T-helper 2 cell treated with Interferon-gamma antibody and Interleukin-4, amounts not matched to agents 5 μg/mL and 100 μg/mL, for 36 hours (primary cell): ENCODE data around the gene PGM2L1.

Experiments
- DNase-seq: peaks from one replicate; pipeline ENCODE4 v3.0.0; 2021; ENCODE audit warnings: low spot score
- H3K27ac Mint-ChIP-seq: one replicate; pipeline ENCODE4 v1.8.0; 2021; ENCODE audit warnings: mild to moderate bottlenecking, mixed read lengths
- H3K27me3 Mint-ChIP-seq: one replicate; pipeline ENCODE4 v1.8.0; 2021; ENCODE audit warnings: low read depth, mixed read lengths
- H3K36me3 Mint-ChIP-seq: one replicate; pipeline ENCODE4 v1.8.0; 2021; ENCODE audit warnings: low read depth, mixed read lengths
- H3K4me1 Mint-ChIP-seq: one replicate; pipeline ENCODE4 v1.8.0; 2021; ENCODE audit warnings: low read depth, mixed read lengths
- H3K4me3 Mint-ChIP-seq: one replicate; pipeline ENCODE4 v1.8.0; 2022; ENCODE audit warnings: mild to moderate bottlenecking, moderate library complexity, mixed read lengths
- H3K9me3 Mint-ChIP-seq: one replicate; pipeline ENCODE4 v1.8.0; 2021; ENCODE audit warnings: mixed read lengths

The PGM2L1 gene

DNA sequence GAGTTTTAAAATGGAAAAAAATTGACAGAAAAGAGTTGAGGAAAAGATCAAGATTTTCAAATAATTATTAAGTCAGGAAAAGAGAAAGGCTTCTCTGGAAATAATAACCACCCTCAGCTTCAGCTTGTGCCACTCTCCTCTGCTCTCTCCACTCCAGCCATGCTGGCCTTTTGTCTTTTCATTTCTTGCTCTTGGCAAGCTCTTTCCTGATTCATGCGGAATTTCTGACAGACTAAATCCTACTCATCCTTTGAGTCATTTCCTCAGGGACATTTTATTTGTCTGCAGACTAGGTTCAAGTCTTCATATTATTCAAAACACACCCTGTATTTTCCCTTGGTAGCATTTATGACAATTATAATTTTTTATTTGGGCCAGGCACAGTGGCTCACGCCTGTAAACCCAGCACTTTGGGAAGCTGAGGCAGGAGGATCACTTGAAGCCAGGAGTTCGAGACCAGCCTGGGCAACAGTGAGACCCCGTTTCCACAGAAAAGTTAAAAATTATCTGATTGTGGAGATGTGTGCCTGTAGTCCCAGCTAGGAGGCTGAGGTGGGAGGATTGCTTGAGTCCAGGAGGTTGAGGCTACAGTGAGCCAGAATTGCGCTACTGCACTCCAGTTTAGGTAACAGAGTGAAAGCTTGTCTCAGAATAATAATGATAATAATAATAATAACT is 79.0 kb downstream of the PGM2L1 start:
- no peaks in the 10 kb centered on the region for H3K4me1 Mint-ChIP-seq
- no peak overlapping the region for H3K27ac Mint-ChIP-seq
- H3K9me3 Mint-ChIP-seq = peaks cover 17% of the 10 kb centered on the region
- H3K4me3 Mint-ChIP-seq = no peak overlapping the region
- peaks cover 6% of the 10 kb centered on the region for H3K36me3 Mint-ChIP-seq
- DNase-seq = no peak
- peaks cover 23% of the 10 kb centered on the region for H3K27me3 Mint-ChIP-seq

DNA sequence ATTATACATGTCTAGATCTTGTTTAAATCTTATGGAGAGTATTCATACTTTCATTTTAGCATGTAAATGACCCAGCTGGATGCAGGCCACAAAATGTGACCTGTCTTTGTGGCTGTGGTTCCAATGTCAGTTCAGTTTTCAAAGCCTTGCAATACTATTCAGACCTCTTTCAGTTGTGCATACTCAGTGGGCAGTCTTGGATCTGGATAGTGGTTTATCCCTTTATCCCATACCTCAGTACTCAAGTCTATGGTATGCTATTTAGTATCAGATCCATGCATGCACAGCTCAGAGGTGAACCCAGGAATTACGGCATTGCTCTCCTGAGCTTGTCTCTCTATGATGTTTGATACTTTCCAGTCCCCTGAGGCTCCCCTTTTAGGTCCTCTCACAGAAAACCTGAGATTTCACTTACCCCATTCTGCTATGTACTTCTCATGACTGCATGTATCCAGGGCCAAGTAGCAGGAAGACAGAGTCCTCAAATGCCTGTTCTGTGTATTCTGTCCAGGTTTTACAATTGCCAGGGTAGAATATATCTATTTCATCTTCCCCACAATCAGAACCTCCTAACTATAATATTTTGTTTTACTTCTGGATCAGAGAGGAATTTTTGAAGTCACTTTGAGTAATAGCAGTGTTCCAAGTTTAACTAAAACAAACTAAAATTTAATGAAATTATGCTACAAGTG is 79.8 kb downstream of the PGM2L1 start:
- DNase-seq = no peak
- Mint-ChIP-seq H3K36me3 (peaks cover 6% of the 10 kb centered on the region), H3K9me3 (peaks cover 20% of the 10 kb centered on the region), H3K27ac (no peak overlapping the region), H3K4me3 (no peak overlapping the region), H3K4me1 (no peaks in the 10 kb centered on the region), H3K27me3 (peaks cover 24% of the 10 kb centered on the region)

DNA sequence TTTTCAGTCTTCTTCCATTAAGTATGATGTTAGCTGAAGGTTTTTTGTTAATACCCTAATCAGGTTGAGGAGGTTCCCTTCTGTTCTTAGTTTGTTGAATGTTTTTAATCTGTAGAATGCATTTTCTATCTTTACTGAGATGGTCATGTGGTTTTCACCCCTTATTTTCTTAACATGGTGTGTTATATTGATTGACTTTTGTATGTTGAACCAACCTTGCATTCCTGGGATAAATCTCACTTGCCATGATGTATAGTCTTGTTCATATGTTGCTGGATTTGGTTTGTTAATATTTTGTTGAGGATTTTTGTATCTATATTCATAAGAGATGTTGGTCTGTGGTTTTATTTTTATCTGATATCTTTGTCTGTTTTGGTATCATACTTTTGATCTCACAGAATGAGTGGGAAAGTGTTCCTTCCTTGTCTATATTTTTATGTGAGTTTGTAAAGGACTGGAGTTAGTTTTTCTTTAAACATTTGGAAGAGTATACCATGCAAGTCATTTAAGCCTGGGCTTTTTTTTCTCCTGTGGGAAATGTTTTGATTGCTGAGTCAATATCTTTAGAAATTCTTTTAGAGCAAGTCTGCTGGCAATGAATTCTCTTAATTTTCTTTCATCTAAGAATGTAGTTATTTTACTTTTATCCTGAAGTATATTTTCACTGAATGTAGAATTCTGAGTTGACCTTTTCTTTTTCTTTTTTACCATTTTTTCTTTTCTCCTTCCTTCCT is 81.3 kb downstream of the PGM2L1 start:
- no peak overlapping the region for H3K4me3 Mint-ChIP-seq
- no peaks in the 10 kb centered on the region for H3K4me1 Mint-ChIP-seq
- H3K27ac Mint-ChIP-seq = no peak overlapping the region
- peaks cover 31% of the 10 kb centered on the region for H3K27me3 Mint-ChIP-seq
- DNase-seq = no peak
- H3K36me3 Mint-ChIP-seq = peaks cover 6% of the 10 kb centered on the region
- H3K9me3 Mint-ChIP-seq = peaks cover 21% of the 10 kb centered on the region

DNA sequence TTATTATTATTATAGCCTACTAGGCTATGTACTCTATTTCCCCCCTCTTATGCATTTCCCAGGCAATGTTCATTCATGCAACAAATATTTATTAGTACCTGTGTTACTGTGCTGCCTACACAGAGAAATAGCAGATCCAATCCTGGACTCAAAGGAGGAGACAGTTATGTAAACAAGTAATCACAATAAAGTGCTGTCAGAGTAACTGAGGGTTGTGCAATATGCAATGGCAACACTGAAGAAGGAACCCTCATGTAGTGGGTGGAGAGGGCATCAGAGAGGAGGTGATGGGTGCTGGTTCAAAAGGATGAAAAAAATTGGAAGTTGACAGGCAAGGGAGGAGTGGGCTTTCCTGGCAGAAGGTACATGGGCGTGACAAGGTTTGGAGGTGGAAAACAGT is 85.9 kb downstream of the PGM2L1 start:
- Mint-ChIP-seq H3K27me3 (peaks cover 48% of the 10 kb centered on the region), H3K36me3 (no peaks in the 10 kb centered on the region), H3K27ac (no peak overlapping the region), H3K4me3 (no peak overlapping the region), H3K9me3 (peaks cover 13% of the 10 kb centered on the region), H3K4me1 (peaks cover 5% of the 10 kb centered on the region)
- no peak for DNase-seq

DNA sequence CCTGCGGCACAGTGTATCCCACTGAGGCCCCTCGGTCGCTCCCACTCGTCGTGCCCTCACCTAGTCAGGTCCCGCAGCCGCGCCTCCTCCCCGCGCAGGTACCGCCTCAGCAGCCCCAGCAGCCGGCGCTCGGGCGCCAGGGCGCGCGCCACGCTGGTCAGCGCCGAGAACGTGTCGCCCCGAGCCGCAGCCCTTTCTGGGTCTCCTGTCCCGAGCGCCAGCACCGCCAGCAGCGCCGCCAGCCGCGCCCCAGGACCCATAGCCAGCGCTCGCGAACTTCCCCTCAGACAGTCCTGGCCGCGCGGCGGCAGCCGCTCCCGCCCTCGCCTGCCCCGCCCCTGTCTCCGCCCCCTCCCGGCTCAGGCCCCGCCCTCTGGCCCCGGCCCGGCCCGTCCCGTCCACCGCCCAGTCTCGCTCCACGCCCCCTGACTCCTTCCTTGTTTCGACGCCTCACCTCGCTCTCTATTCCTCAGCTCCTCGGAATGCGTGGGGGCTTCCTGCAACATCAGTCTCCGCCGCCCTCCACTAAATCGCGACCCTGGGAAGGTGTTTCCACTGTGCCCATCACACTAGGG is 86.8 kb downstream of the PGM2L1 start, which contains the start of gene P4HA3:
TSS of gene P4HA3 (minus strand) at position 289 of the 575 bp plus-strand sequence. CDS start at position 260, 29 bp downstream.
- Mint-ChIP-seq H3K36me3 (no peaks in the 10 kb centered on the region), H3K27me3 (peaks cover 46% of the 10 kb centered on the region)

DNA sequence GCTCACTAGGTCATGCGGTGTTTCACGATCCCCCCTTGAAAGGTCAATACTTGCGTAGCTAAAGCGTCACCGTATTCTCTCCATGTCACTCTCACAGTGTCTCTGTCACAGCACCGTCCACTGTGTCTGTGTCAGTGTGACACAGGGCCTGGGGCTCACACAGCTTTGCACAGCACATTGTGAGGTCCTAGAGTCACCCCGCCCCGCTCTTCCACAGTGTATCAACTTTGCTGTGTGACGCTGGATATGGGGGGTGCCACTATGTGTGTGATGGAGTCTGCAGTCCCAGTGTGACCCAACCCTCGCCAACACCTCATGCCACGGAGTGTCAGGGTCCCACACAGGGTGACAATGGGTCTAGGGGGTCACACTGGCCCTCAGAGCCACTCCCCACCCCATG is 87.4 kb downstream of the PGM2L1 start:
- Mint-ChIP-seq H3K27me3 (peaks cover 48% of the 10 kb centered on the region), H3K36me3 (no peaks in the 10 kb centered on the region), H3K4me3 (peak overlapping the region; percentile 48), H3K27ac (no peak overlapping the region), H3K4me1 (peaks cover 5% of the 10 kb centered on the region), H3K9me3 (peaks cover 3% of the 10 kb centered on the region)
- DNase-seq = no peak

More for the DNA sequence above, 86.8 kb downstream of the PGM2L1 start, which contains the start of gene P4HA3:
- peak within 1 kb of the TSS; percentile 70 for H3K4me3 Mint-ChIP-seq
- DNase-seq = peak; percentile 22
- no peak within 1 kb of the TSS for H3K27ac Mint-ChIP-seq
- H3K4me1 Mint-ChIP-seq = peaks cover 5% of the 10 kb centered on the region
- H3K9me3 Mint-ChIP-seq = peaks cover 4% of the 10 kb centered on the region

DNA sequence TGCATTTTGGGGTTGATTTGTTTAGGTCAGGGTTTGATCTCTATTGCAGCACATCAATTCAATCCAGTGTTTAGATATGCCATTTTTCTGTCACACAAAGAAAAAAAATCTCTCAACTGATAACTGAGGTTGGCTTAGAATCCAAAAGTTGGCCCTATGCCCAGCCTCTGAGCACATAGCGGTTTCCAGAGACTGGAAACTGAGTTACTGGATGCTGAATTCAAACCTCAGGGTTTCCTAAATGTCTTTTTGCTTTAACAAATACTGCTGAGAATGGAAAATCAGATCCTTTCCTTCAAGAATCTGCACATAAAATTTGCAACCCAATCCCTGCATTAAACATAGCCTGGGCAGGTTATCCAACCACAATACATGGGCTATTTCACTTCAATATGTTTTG is 90.8 kb downstream of the PGM2L1 start:
- peaks cover 5% of the 10 kb centered on the region for H3K4me1 Mint-ChIP-seq
- H3K27me3 Mint-ChIP-seq = peaks cover 40% of the 10 kb centered on the region
- H3K36me3 Mint-ChIP-seq = no peaks in the 10 kb centered on the region
- H3K27ac Mint-ChIP-seq = no peak overlapping the region
- H3K4me3 Mint-ChIP-seq = no peak overlapping the region
- no peak for DNase-seq
- H3K9me3 Mint-ChIP-seq = no peaks in the 10 kb centered on the region

DNA sequence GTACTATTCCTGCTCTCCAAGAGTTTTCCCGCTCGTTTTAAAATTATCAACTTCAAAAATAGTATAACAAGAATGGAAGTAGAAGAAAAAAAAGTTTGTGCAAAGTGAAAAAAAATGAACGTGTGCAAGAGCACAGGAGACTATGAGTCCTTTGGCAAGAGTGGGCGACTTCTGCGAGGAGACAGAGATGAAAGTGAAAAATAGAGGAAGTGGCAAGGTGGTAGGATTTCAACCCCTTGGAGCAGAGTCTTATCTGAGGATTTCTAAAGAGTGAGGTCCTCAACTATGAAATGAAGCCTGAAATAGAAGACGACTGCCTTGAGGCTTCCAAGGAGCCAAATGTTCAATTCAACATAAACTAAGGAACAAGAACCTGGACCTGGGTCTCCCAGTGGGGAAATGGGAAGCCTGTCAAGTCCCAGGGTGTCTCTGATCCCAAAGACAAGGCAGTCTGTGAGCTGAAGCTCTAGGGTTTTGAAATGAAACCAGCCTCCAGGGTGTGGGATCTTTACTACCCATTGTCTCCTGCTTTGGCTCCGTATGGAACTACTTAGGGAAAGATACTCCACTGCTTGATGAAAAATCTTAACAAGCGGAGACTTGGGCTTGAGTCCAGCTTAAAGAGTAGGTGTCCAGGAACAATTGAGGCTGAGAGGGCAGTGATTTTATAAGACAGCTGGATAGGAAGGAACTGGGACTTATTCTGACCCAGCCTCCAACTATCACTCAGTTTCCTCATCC is 91.6 kb downstream of the PGM2L1 start:
- Mint-ChIP-seq H3K27me3 (peaks cover 34% of the 10 kb centered on the region), H3K27ac (no peak overlapping the region), H3K36me3 (no peaks in the 10 kb centered on the region), H3K4me3 (no peak overlapping the region), H3K9me3 (no peaks in the 10 kb centered on the region), H3K4me1 (peaks cover 2% of the 10 kb centered on the region)
- DNase-seq = no peak

DNA sequence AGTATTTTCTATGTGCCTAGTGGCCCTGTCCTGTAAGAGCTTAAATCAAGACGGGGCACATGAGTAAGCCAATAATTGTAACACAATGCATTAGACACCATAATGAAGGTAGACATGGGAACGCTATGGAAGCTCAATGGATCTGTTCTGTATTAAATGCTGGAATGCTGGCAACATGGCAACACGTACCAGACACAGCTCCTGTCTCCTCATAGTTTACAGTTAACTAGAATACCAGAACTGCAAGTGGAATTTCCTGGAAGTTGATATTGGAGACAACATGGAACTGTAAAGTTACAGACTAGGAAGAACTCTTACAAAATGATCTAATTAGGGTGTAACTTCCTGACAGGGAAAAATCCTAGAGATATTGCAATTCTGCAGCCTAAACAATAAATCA is 99.2 kb downstream of the PGM2L1 start:
- Mint-ChIP-seq H3K9me3 (no peaks in the 10 kb centered on the region), H3K4me3 (no peak overlapping the region), H3K27me3 (peaks cover 8% of the 10 kb centered on the region), H3K36me3 (no peaks in the 10 kb centered on the region), H3K4me1 (peaks cover 7% of the 10 kb centered on the region), H3K27ac (no peak overlapping the region)
- no peak for DNase-seq

DNA sequence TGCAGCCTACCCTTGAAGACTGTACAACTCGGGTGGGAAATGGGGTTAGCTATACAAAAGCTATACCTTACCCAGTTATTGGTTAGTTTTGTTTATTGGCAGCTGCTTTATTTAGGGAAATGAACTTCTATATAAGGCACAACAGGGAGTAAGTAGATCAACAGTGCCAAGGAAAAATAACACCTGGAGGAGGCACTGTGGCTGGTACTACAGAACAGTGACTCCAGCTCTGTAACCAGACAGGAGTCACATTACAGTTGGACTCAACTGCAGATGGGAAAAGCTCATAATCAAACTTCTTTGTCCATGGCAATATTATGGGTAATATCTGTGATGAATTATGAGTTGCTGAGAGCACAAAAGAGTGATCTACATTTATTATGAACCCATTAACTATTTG is 100.7 kb downstream of the PGM2L1 start:
- no peak for DNase-seq
- Mint-ChIP-seq H3K27ac (no peak overlapping the region), H3K27me3 (peaks cover 17% of the 10 kb centered on the region)

DNA sequence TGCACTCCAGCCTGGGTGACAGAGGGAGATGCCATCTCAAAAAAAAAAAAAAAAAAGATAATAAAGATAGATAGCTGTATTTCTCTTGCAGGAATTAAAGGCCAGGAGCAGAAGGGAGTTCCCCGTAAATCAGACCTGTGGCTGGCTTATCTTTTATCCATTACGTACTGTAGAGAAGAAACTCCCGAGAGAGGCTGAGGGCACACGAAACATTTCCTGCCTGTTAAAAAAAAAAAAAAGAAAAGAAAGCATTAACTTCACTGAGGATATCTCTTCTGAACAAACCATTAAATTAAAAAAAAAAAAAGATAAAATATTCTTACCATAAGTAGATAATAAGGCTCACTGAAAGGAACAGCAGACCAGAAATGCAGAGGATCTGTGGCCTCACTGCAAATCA is 109.3 kb downstream of the PGM2L1 start:
- Mint-ChIP-seq H3K4me1 (peaks cover 3% of the 10 kb centered on the region), H3K27me3 (peaks cover 14% of the 10 kb centered on the region), H3K36me3 (no peaks in the 10 kb centered on the region), H3K27ac (no peak overlapping the region), H3K4me3 (no peak overlapping the region), H3K9me3 (no peaks in the 10 kb centered on the region)
- DNase-seq = no peak

More for the DNA sequence above, 100.7 kb downstream of the PGM2L1 start:
- Mint-ChIP-seq H3K4me1 (peaks cover 7% of the 10 kb centered on the region), H3K9me3 (no peaks in the 10 kb centered on the region), H3K4me3 (no peak overlapping the region), H3K36me3 (no peaks in the 10 kb centered on the region)

DNA sequence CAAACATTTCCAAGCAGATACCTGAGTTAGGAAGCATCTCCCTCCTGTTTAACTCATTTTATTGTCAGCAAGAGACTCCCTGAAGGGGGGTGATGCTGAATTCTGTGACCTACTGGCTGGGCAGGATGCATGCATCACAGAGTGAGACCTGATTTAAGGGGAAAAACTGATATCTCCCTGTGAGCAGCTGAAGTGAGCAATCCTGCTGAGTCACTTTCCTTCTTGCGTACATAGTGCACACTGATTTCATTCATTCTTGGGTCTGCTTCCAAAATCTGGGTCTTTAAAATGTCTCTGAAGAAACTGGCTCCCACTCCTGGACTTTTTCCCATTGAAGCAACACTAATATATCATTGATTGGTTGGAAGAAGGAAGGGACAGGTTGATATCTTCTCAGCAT is 110.1 kb downstream of the PGM2L1 start:
- no peak overlapping the region for H3K4me3 Mint-ChIP-seq
- peaks cover 3% of the 10 kb centered on the region for H3K4me1 Mint-ChIP-seq
- no peak for DNase-seq
- peaks cover 10% of the 10 kb centered on the region for H3K27me3 Mint-ChIP-seq
- no peaks in the 10 kb centered on the region for H3K9me3 Mint-ChIP-seq
- no peak overlapping the region for H3K27ac Mint-ChIP-seq
- H3K36me3 Mint-ChIP-seq = no peaks in the 10 kb centered on the region

DNA sequence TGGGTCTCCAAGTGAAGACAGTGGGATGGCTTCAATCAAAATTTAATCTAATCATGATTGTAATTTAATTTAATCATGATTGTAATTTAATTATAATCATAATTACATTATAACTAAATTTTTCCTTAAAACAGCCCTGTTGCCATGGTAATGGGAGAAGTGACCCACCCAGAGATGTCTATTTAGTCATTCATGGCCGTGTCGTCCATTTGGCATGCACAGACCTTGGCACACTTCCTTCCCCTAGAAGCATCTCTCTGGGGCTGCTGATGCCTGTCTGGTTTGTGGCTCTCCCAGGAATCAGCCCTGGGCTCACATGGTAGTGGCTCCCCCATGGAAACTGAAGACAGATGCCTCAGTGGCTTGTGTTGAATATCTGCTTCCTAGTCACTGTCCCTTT is 113.8 kb downstream of the PGM2L1 start:
- H3K27ac Mint-ChIP-seq = no peak overlapping the region
- peaks cover 2% of the 10 kb centered on the region for H3K27me3 Mint-ChIP-seq
- peaks cover 3% of the 10 kb centered on the region for H3K4me1 Mint-ChIP-seq

More for the DNA sequence above, 113.8 kb downstream of the PGM2L1 start:
- Mint-ChIP-seq H3K4me3 (no peak overlapping the region), H3K9me3 (no peaks in the 10 kb centered on the region), H3K36me3 (no peaks in the 10 kb centered on the region)
- no peak for DNase-seq
